Thyroid gland (tissue), 4 donors: ENCODE results near the gene SEMA4A. TPM values are rescaled to one million over a fixed set of nuclear protein-coding genes. Genes with fewer than 3 reads are reported as not detected.
A peak's percentile ranks its signal among the peaks of the same experiment; 100 is the strongest.

Experiments used
- DNase-seq, 2 donors: peaks; one replicate each; pipeline ENCODE4 v3.0.0-alpha.2; 2019
- H3K27ac ChIP-seq, 3 donors: fragments of 200-600 bp; sonication (generic); 1 replicate in 2 of 3; 2 replicates in 1 of 3; pipeline ENCODE4 v1.5.1; 2016 to 2019; ENCODE audit warnings: mild to moderate bottlenecking in 1 of 3, moderate library complexity in 1 of 3
- H3K27me3 ChIP-seq: fragments of 200-600 bp; sonication (generic); one replicate; pipeline ENCODE4 v1.5.1; 2019
- H3K36me3 ChIP-seq, 2 donors: fragments of 200-600 bp; sonication (generic); one replicate each; pipeline ENCODE4 v1.5.1; 2016 to 2019
- H3K4me1 ChIP-seq, 2 donors: fragments of 200-600 bp; sonication (generic); one replicate each; pipeline ENCODE4 v1.5.1; 2017 to 2019
- H3K4me3 ChIP-seq, 3 donors: fragments of 200-600 bp; sonication (generic); replicated peaks in 1 of 3; 1 replicate in 2 of 3; 2 replicates in 1 of 3; pipeline ENCODE4 v1.5.1; 2016; ENCODE audit warnings: mild to moderate bottlenecking in 1 of 3
- H3K9me3 ChIP-seq: fragments of 200-600 bp; sonication (generic); one replicate; pipeline ENCODE4 v1.5.1; 2017
- POLR2A ChIP-seq, 2 donors: fragments of 450-650 bp; IDR thresholded peaks; one replicate each; pipeline ENCODE4 v1.6.1; 2017; ENCODE audit warnings: antibody characterized with exemption in 2 of 2, mild to moderate bottlenecking in 2 of 2, moderate library complexity in 1 of 2
- WGBS, 2 donors: methylation state at CpG; one replicate each; pipeline ENCODE4 v1.1.5; 2017; 5-methylcytosine and 5-hydroxymethylcytosine counted together
- intact Hi-C: fragments of 100-400 bp; cut with DNase I; formaldehyde crosslinking; loops from one replicate; pipeline ENCODE4 v1.15.1; 2023
- total RNA-seq, 4 donors: library from RNA; depleted of rRNA; stranded (reverse); fragments of >200 nt; gene quantifications; one replicate each; pipeline ENCODE4 v1.2.3, GENCODE V29; 2016
- TF ChIP-seq, protein P1 (sequence below), 6 experiments: fragments of 200-600 bp in 3 of 6; fragments of 450-650 bp in 3 of 6; sonication (generic) in 3 of 6; IDR thresholded peaks; one replicate each; pipeline ENCODE4 v1.5.1; 2016 to 2019; ENCODE audit warnings: antibody characterized with exemption in 6 of 6, mild to moderate bottlenecking in 2 of 6, inconsistent platforms in 1 of 6, moderate library complexity in 1 of 6

The SEMA4A gene
- total RNA-seq, 4 donors from 2014 or later, result 21.5 to 50.8 (median 37.5) TPM

DNA sequence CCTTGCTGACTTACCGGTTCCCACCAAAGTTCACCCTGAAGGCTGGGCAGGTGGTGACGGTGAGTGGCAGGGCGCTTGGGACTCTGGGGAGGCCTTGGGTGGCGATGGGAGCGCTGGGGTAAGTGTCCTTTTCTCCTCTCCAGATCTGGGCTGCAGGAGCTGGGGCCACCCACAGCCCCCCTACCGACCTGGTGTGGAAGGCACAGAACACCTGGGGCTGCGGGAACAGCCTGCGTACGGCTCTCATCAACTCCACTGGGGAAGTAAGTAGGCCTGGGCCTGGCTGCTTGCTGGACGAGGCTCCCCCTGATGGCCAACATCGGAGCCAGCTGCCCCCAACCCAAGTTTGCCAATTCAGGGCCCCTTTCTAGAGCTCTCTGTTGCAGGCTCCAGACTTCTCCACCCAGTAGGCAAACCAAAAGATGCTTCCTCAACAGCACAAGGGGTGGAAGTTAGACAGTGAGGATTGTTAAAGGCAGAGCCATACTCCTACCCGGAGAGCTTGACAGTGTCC lies 16.4 kb upstream of the SEMA4A start:
- Histone ChIP-seq H3K9me3 (no peaks in the 10 kb centered on the region), H3K36me3 (peaks cover 75 to 78% of the 10 kb centered on the region in 2 donors), H3K4me3 (no peak overlapping the region), H3K4me1 (peaks cover 4 to 10% of the 10 kb centered on the region in 2 donors), H3K27me3 (no peaks in the 10 kb centered on the region), H3K27ac (no peak overlapping the region)
- 85 to 100% methylated on average over 4 to 8 of the region's 12 CpGs for WGBS, 2 donors
- no peak for TF ChIP-seq POLR2A (IDR thresholded peaks at IDR 0.05)
- TF ChIP-seq, protein P1, sequence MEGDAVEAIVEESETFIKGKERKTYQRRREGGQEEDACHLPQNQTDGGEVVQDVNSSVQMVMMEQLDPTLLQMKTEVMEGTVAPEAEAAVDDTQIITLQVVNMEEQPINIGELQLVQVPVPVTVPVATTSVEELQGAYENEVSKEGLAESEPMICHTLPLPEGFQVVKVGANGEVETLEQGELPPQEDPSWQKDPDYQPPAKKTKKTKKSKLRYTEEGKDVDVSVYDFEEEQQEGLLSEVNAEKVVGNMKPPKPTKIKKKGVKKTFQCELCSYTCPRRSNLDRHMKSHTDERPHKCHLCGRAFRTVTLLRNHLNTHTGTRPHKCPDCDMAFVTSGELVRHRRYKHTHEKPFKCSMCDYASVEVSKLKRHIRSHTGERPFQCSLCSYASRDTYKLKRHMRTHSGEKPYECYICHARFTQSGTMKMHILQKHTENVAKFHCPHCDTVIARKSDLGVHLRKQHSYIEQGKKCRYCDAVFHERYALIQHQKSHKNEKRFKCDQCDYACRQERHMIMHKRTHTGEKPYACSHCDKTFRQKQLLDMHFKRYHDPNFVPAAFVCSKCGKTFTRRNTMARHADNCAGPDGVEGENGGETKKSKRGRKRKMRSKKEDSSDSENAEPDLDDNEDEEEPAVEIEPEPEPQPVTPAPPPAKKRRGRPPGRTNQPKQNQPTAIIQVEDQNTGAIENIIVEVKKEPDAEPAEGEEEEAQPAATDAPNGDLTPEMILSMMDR (IDR thresholded peaks at IDR 0.05), result no peak
- intact Hi-C loops, result no loop called here
- no peak for DNase-seq

DNA sequence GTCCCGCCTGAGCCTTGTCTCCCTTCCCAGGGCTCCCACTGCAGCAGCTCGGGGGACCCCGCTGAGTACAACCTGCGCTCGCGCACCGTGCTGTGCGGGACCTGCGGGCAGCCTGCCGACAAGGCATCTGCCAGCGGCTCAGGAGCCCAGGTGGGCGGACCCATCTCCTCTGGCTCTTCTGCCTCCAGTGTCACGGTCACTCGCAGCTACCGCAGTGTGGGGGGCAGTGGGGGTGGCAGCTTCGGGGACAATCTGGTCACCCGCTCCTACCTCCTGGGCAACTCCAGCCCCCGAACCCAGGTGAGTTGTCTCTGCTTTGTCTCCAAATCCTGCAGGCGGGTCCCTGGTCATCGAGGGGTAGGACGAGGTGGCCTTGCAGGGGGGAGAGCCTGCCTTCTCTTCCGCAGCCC lies 14.9 kb upstream of the SEMA4A start:
- Histone ChIP-seq H3K4me3 (no peak overlapping the region), H3K4me1 (peaks cover 4 to 10% of the 10 kb centered on the region in 2 donors), H3K27ac (no peak overlapping the region), H3K27me3 (no peaks in the 10 kb centered on the region), H3K36me3 (peaks cover 62 to 63% of the 10 kb centered on the region in 2 donors), H3K9me3 (no peaks in the 10 kb centered on the region)
- 93 to 96% methylated on average over 15 to 16 of the region's 22 CpGs for WGBS, 2 donors
- DNase-seq, result no peak
- no peak for TF ChIP-seq POLR2A (IDR thresholded peaks at IDR 0.05)
- TF ChIP-seq, protein P1 (IDR thresholded peaks at IDR 0.05), result no peak
- intact Hi-C loops, result no loop called here

DNA sequence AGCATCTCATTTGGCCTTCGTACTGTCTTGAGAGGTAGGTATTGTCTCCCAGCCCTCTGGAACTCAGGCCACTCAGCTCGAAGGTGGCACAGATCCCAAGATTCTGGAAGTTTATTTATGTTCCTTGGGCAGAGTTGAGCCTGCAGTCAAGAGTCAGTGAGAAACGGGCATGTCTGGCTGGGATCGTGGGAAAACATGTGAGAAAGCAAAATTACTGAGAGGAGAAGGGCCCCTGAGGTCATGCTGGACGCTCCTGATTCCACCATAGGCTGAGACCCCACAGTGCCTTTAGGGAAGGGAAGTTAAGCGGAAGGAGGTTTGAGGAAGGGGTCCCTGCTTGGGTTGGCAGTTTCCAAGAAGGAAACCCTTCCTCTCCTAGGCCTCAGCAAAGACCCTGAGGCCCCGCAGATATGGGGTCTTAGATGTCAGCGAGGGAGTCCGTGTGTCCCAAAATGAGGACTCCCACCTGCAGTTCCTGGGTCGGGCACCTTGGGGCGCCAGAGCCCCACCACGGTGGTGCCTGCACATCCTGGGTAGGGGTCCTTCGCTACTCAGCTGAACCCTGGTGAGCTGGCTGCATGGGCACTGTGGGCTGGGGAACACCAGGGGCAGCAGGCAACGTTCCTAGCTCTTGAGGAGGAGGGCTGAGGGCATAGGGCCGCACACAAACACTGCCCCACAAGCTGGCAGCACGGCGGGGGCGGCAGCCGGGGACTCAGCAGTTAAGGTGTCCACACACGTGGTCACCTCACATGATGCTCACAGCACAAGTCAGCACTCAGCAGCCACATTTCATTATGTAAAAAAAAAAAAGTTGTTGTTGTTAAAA lies 12.3 kb upstream of the SEMA4A start:
- Histone ChIP-seq H3K9me3 (no peaks in the 10 kb centered on the region), H3K27ac (peak overlapping the region in 2 of 3 donors; percentile 13 to 33), H3K27me3 (no peaks in the 10 kb centered on the region), H3K36me3 (peaks cover 36 to 37% of the 10 kb centered on the region in 2 donors), H3K4me1 (peaks cover 10 to 15% of the 10 kb centered on the region in 2 donors), H3K4me3 (no peak overlapping the region)
- WGBS, 2 donors, result 49 to 51% methylated on average over 12 to 20 of the region's 20 CpGs
- TF ChIP-seq POLR2A (IDR thresholded peaks at IDR 0.05), result peak in 1 of 2 donors; percentile 5
- TF ChIP-seq, protein P1 (IDR thresholded peaks at IDR 0.05), result peak in 4 of 6 experiments; percentile 27 to 56 (median 48)
- DNase-seq, result peak; percentile 53 to 65
- intact Hi-C loops, result no loop called here

DNA sequence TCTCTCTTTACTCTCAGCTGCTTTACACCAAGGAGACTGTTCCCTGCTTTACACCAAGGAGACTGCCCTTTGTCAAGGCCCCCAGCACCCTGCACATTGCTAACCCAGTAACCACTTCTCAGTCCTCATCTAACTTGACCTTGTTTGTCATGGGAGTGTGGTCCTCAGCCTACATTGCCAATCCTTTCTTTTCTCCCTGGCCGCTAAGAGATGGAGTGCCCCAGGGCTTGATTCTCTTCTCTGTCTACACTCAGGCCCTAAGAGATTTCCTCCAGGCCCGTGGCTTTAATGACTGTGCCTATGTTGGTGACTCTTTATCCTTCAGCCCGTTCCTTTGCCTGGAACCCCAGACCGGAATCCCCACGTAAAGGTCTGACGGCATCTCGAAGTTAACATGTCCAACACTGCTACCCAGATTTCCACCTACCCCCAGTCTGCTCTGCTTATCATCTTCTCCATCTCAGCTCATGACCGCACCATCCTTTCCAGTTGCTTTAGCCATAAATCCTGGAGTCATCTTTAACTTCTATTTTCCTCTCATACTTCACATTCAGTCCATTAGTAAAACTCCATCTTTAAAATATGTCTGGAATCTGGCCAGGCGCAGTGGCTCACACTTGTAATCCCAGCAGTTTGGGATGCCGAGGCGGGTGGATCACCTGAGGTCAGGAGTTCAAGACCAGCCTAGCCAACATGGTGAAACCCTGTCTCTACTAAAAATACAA lies 9.5 kb upstream of the SEMA4A start:
- Histone ChIP-seq H3K36me3 (peaks cover 8 to 9% of the 10 kb centered on the region in 2 donors), H3K27me3 (no peaks in the 10 kb centered on the region), H3K27ac (no peak overlapping the region), H3K4me3 (no peak overlapping the region), H3K4me1 (peaks cover 23 to 36% of the 10 kb centered on the region in 2 donors), H3K9me3 (no peaks in the 10 kb centered on the region)
- WGBS, 2 donors, result 73 to 78% methylated on average over 11 of the region's 11 CpGs
- no peak for DNase-seq
- intact Hi-C loops, result no loop called here
- TF ChIP-seq, protein P1 (IDR thresholded peaks at IDR 0.05), result no peak
- no peak for TF ChIP-seq POLR2A (IDR thresholded peaks at IDR 0.05)
